Esophagus squamous epithelium (tissue), 5 donors: ENCODE results near the gene PLS3. TPM values are rescaled to one million over a fixed set of nuclear protein-coding genes. Genes with fewer than 3 reads are reported as not detected.

ENCODE experiments used
- DNase-seq: peaks from one replicate; lab custom pipeline; 2025; lab: John Stamatoyannopoulos, UW
- H3K27ac ChIP-seq, 4 donors: fragments of 200-600 bp; sonication (generic); one replicate each; pipeline ENCODE4 v1.5.1; 2016 to 2019; ENCODE audit warnings: mild to moderate bottlenecking in 1 of 4
- H3K27me3 ChIP-seq, 4 donors: fragments of 200-600 bp; sonication (generic); 1 replicate in 3 of 4; 2 replicates in 1 of 4; pipeline versions ENCODE4 v1.5.1 to v1.6.0; 2017 to 2021; ENCODE audit warnings: antibody characterized with exemption in 1 of 4
- H3K36me3 ChIP-seq, 3 donors: fragments of 200-600 bp; sonication (generic); one replicate each; pipeline ENCODE4 v1.5.1; 2016 to 2019
- H3K4me1 ChIP-seq, 3 donors: fragments of 200-600 bp; sonication (generic); one replicate each; pipeline ENCODE4 v1.5.1; 2017 to 2019
- H3K4me3 ChIP-seq, 4 donors: fragments of 200-600 bp; sonication (generic); 1 replicate in 3 of 4; 2 replicates in 1 of 4; pipeline ENCODE4 v1.5.1; 2016 to 2019; ENCODE audit warnings: mild to moderate bottlenecking in 2 of 4, moderate library complexity in 1 of 4
- H3K9me3 ChIP-seq, 3 donors: fragments of 200-600 bp; sonication (generic); one replicate each; pipeline ENCODE4 v1.5.1; 2016 to 2019
- CTCF ChIP-seq, 6 experiments: fragments of 450-650 bp in 4 of 6; fragments of 200-600 bp in 2 of 6; sonication (generic) in 2 of 6; IDR thresholded peaks; one replicate each; pipeline ENCODE4 v1.5.1; 2016 to 2019; ENCODE audit warnings: antibody characterized with exemption in 6 of 6, mild to moderate bottlenecking in 4 of 6, moderate library complexity in 4 of 6
- POLR2A ChIP-seq, 4 donors: fragments of 450-650 bp; IDR thresholded peaks; one replicate each; pipeline ENCODE4 v1.6.1; 2017; ENCODE audit warnings: antibody characterized with exemption in 4 of 4, mild to moderate bottlenecking in 4 of 4, moderate library complexity in 3 of 4
- WGBS, 2 donors: methylation state at CpG; one replicate each; pipeline ENCODE4 v1.1.5; 2018; 5-methylcytosine and 5-hydroxymethylcytosine counted together
- intact Hi-C: fragments of 100-400 bp; cut with DNase I; formaldehyde crosslinking; loops from one replicate; pipeline ENCODE4 v1.15.0; 2022
- total RNA-seq, 4 donors: library from RNA; depleted of rRNA; stranded (reverse); fragments of >200 nt; gene quantifications; one replicate each; pipeline ENCODE4 v1.1.0, GENCODE V29; 2016
- donor health status: DM: yes; HTN: yes; CAD: no.

PLS3 gene
- total RNA-seq, 4 donors from 2014 or later, result 142 to 196 (median 149) TPM

GRCh38 chrX:115591856-115592842 lies 31.2 kb downstream of the PLS3 start:
- Histone ChIP-seq H3K36me3 (no peaks in the 10 kb centered on the region), H3K4me3 (peak overlapping the region in 1 of 4 donors; percentile 30), H3K9me3 (no peaks in the 10 kb centered on the region), H3K27me3 (no peaks in the 10 kb centered on the region), H3K4me1 (peaks cover 0 to 61% (median 8%) of the 10 kb centered on the region in 3 donors), H3K27ac (peak overlapping the region; percentile 46 to 85 (median 81))
- no peak for TF ChIP-seq POLR2A (IDR thresholded peaks at IDR 0.05)
- no peak for TF ChIP-seq CTCF (IDR thresholded peaks at IDR 0.05)
- 38 to 48% methylated on average over 11 of the region's 11 CpGs for WGBS, 2 donors
- intact Hi-C loops, result no loop called here
- DNase-seq, result no peak

GRCh38 chrX:115592997-115593734 lies 32.2 kb downstream of the PLS3 start:
- peak overlapping the region; percentile 46 to 85 (median 81) for H3K27ac ChIP-seq
- H3K4me3 ChIP-seq, result peak overlapping the region; percentile 13 to 50 (median 35)
- 13 to 18% methylated on average over 8 of the region's 8 CpGs for WGBS, 2 donors
- no peak for DNase-seq
- H3K9me3 ChIP-seq, result no peaks in the 10 kb centered on the region
- H3K4me1 ChIP-seq, result peaks cover 0 to 58% (median 8%) of the 10 kb centered on the region in 3 donors
- no peaks in the 10 kb centered on the region for H3K27me3 ChIP-seq
- TF ChIP-seq CTCF (IDR thresholded peaks at IDR 0.05) (no peak), POLR2A (IDR thresholded peaks at IDR 0.05) (peak in 1 of 4 donors; percentile 15)
- no peaks in the 10 kb centered on the region for H3K36me3 ChIP-seq
- intact Hi-C loops, result no loop called here

GRCh38 chrX:115595049-115595448 lies 34.1 kb downstream of the PLS3 start:
- Histone ChIP-seq H3K27me3 (no peaks in the 10 kb centered on the region), H3K27ac (peak overlapping the region; percentile 57 to 85 (median 81)), H3K4me3 (peak overlapping the region; percentile 9 to 50 (median 35)), H3K9me3 (no peaks in the 10 kb centered on the region), H3K36me3 (no peaks in the 10 kb centered on the region), H3K4me1 (peaks cover 0 to 43% (median 8%) of the 10 kb centered on the region in 3 donors)
- no peak for TF ChIP-seq POLR2A (IDR thresholded peaks at IDR 0.05)
- intact Hi-C loops, result no loop called here
- 19 to 27% methylated on average over 2 of the region's 2 CpGs for WGBS, 2 donors
- DNase-seq, result no peak

- H3K9me3 ChIP-seq, result no peaks in the 10 kb centered on the region
- peak overlapping the region in 1 of 4 donors; percentile 30 for H3K27ac ChIP-seq
- H3K4me3 ChIP-seq, result no peak overlapping the region
- no peak for DNase-seq
- 39 to 55% methylated on average over 1 of the region's 1 CpG for WGBS, 2 donors
- no peaks in the 10 kb centered on the region for H3K36me3 ChIP-seq
- H3K4me1 ChIP-seq, result peaks cover 0 to 20% (median 0%) of the 10 kb centered on the region in 3 donors
- peaks cover 0 to 6% (median 0%) of the 10 kb centered on the region in 4 donors for H3K27me3 ChIP-seq
- TF ChIP-seq CTCF (IDR thresholded peaks at IDR 0.05), result no peak
- no peak for TF ChIP-seq POLR2A (IDR thresholded peaks at IDR 0.05)
- intact Hi-C loops, result no loop called here
Measured at GRCh38 chrX:115598556-115598955, 37.6 kb downstream of the PLS3 start.

GRCh38 chrX:115602308-115602707 lies 41.3 kb downstream of the PLS3 start:
- TF ChIP-seq POLR2A (IDR thresholded peaks at IDR 0.05), result no peak
- no peak for TF ChIP-seq CTCF (IDR thresholded peaks at IDR 0.05)
- no peak overlapping the region for H3K4me3 ChIP-seq
- no peaks in the 10 kb centered on the region for H3K9me3 ChIP-seq
- H3K27ac ChIP-seq, result peak overlapping the region in 3 of 4 donors; percentile 39 to 67 (median 53)
- peaks cover 0 to 6% (median 0%) of the 10 kb centered on the region in 4 donors for H3K27me3 ChIP-seq
- no peaks in the 10 kb centered on the region for H3K36me3 ChIP-seq
- peaks cover 0 to 11% (median 0%) of the 10 kb centered on the region in 3 donors for H3K4me1 ChIP-seq
- intact Hi-C loops, result no loop called here
- DNase-seq, result no peak
